ENCODE results near the gene CEP97.

DNA sequence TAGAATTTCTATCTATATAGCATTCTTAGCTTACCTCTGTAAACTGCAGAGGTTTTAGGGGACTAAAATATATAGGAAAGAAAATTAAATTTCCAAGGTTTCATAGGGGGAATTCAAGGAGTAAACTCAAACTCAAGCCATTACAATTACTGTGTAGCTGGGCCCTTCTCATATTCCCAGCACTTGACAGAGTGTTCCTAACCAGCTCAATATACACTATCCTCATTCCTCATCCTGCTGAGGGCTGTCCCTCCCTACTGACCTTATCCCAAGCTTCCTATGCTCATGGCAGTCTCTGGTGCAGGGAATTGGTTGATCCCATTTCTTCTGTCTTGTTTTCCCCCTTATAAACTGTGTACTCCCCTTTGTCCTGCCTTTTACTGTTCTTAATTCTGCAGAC lies 88.5 kb downstream of the CEP97 start:
- TF ChIP-seq EZH2 (IDR thresholded peaks at IDR 0.05; ENCODE audit: low read depth) = no peak
- TF ChIP-seq, protein P1, sequence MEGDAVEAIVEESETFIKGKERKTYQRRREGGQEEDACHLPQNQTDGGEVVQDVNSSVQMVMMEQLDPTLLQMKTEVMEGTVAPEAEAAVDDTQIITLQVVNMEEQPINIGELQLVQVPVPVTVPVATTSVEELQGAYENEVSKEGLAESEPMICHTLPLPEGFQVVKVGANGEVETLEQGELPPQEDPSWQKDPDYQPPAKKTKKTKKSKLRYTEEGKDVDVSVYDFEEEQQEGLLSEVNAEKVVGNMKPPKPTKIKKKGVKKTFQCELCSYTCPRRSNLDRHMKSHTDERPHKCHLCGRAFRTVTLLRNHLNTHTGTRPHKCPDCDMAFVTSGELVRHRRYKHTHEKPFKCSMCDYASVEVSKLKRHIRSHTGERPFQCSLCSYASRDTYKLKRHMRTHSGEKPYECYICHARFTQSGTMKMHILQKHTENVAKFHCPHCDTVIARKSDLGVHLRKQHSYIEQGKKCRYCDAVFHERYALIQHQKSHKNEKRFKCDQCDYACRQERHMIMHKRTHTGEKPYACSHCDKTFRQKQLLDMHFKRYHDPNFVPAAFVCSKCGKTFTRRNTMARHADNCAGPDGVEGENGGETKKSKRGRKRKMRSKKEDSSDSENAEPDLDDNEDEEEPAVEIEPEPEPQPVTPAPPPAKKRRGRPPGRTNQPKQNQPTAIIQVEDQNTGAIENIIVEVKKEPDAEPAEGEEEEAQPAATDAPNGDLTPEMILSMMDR (conservative IDR thresholded peaks at IDR 0.05) = no peak
